CD14-positive monocyte (primary cell): ENCODE data around the gene PDE6B. TPM values are rescaled to one million over a fixed set of nuclear protein-coding genes. Genes with fewer than 3 reads are reported as not detected.

Experiments used
- DNase-seq, 3 donors: peaks; one replicate each; pipeline ENCODE4 v3.0.0-alpha.2; 2011 to 2022
- H2AFZ ChIP-seq: 2 replicates; pipeline ENCODE4 v1.6.0; 2012; ENCODE audit warnings: mild to moderate bottlenecking, low read depth, low read length, inconsistent platforms; ENCODE audit not compliant: insufficient read depth, poor library complexity, severe bottlenecking
- H3K27ac ChIP-seq, 2 donors: 1 replicate in 1 of 2; 2 replicates in 1 of 2; pipeline ENCODE4 v1.5.1; 2012 to 2013; ENCODE audit warnings: low read length in 2 of 2, control low read depth in 1 of 2, inconsistent platforms in 1 of 2, low read depth in 1 of 2, mild to moderate bottlenecking in 1 of 2
- H3K27me3 ChIP-seq, 2 donors: one replicate each; pipeline versions ENCODE4 v1.6.0 to v1.6.1; 2011 to 2013; ENCODE audit warnings: low read length in 2 of 2; ENCODE audit not compliant: control insufficient read depth in 2 of 2, insufficient read depth in 2 of 2
- H3K36me3 ChIP-seq, 2 donors: replicated peaks in 1 of 2; 1 replicate in 1 of 2; 2 replicates in 1 of 2; pipeline versions ENCODE4 v1.5.1 to v1.6.1; 2012 to 2013; ENCODE audit warnings: low read length in 2 of 2, control low read depth in 1 of 2, inconsistent platforms in 1 of 2, mild to moderate bottlenecking in 1 of 2; ENCODE audit not compliant: insufficient read depth in 2 of 2, control insufficient read depth in 1 of 2
- H3K4me1 ChIP-seq, 2 donors: 1 replicate in 1 of 2; 2 replicates in 1 of 2; pipeline versions ENCODE4 v1.5.1 to v1.6.1; 2012 to 2013; ENCODE audit warnings: low read length in 2 of 2, control low read depth in 1 of 2, inconsistent platforms in 1 of 2, mild to moderate bottlenecking in 1 of 2, moderate library complexity in 1 of 2; ENCODE audit not compliant: insufficient read depth in 2 of 2, control insufficient read depth in 1 of 2
- H3K4me2 ChIP-seq: replicated peaks from 2 replicates; pipeline ENCODE3; 2012; ENCODE audit warnings: low read length, moderate library complexity, mild to moderate bottlenecking; ENCODE audit not compliant: poor library complexity, severe bottlenecking; ENCODE audit errors: extremely low read depth
- H3K4me3 ChIP-seq, 3 experiments: fragments of 200-600 bp in 1 of 3; sonication (generic) in 1 of 3; replicated peaks in 1 of 3; 1 replicate in 2 of 3; 2 replicates in 1 of 3; pipeline ENCODE4 v1.5.1; 2011 to 2013; ENCODE audit warnings: low read length in 3 of 3, mild to moderate bottlenecking in 3 of 3, control low read depth in 2 of 3, low read depth in 2 of 3, inconsistent platforms in 1 of 3, moderate library complexity in 1 of 3
- H3K79me2 ChIP-seq: 2 replicates; pipeline ENCODE4 v1.6.0; 2012; ENCODE audit warnings: mild to moderate bottlenecking, control low read depth, inconsistent platforms, low read length, moderate library complexity; ENCODE audit not compliant: insufficient read depth
- H3K9ac ChIP-seq: 2 replicates; pipeline ENCODE4 v1.6.0; 2017; ENCODE audit warnings: low read length, mild to moderate bottlenecking; ENCODE audit not compliant: insufficient read depth, poor library complexity, severe bottlenecking
- H3K9me3 ChIP-seq, 2 donors: replicated peaks in 1 of 2; 1 replicate in 1 of 2; 2 replicates in 1 of 2; pipeline versions ENCODE4 v1.5.1 to v1.6.1; 2012 to 2013; ENCODE audit warnings: low read length in 2 of 2, control low read depth in 1 of 2; ENCODE audit not compliant: control insufficient read depth in 1 of 2, insufficient read depth in 1 of 2
- H4K20me1 ChIP-seq: 2 replicates; pipeline ENCODE4 v1.6.0; 2012; ENCODE audit warnings: mild to moderate bottlenecking, low read length, control low read depth, moderate library complexity; ENCODE audit not compliant: insufficient read depth
- H3K27ac Mint-ChIP-seq, 7 donors: one replicate each; pipeline ENCODE4 v1.8.0; 2020; ENCODE audit warnings: mild to moderate bottlenecking in 7 of 7, mixed read lengths in 7 of 7, moderate library complexity in 6 of 7, inconsistent platforms in 2 of 7
- H3K27me3 Mint-ChIP-seq, 3 donors: one replicate each; pipeline ENCODE4 v1.8.0; 2021 to 2022; ENCODE audit warnings: low read depth in 3 of 3, mild to moderate bottlenecking in 3 of 3, mixed read lengths in 3 of 3, moderate library complexity in 3 of 3, inconsistent platforms in 1 of 3
- H3K36me3 Mint-ChIP-seq, 2 donors: one replicate each; pipeline ENCODE4 v1.8.0; 2020; ENCODE audit warnings: mixed read lengths in 2 of 2, inconsistent platforms in 1 of 2, mild to moderate bottlenecking in 1 of 2
- H3K4me1 Mint-ChIP-seq: one replicate; pipeline ENCODE4 v1.8.0; 2020; ENCODE audit warnings: mild to moderate bottlenecking, mixed read lengths
- H3K4me3 Mint-ChIP-seq, 2 donors: one replicate each; pipeline ENCODE4 v1.8.0; 2020; ENCODE audit warnings: mild to moderate bottlenecking in 2 of 2, mixed read lengths in 2 of 2, moderate library complexity in 1 of 2
- H3K9me3 Mint-ChIP-seq, 7 donors: one replicate each; pipeline ENCODE4 v1.8.0; 2020 to 2022; ENCODE audit warnings: mixed read lengths in 7 of 7, mild to moderate bottlenecking in 6 of 7, moderate library complexity in 6 of 7, inconsistent platforms in 2 of 7
- WGBS: methylation state at CpG from one replicate; pipeline ENCODE4 v1.1.5; 2013; ENCODE audit warnings: missing lambda C conversion rate; ENCODE audit not compliant: insufficient coverage; 5-methylcytosine and 5-hydroxymethylcytosine counted together
- intact Hi-C, 2 donors: fragments of 100-400 bp; cut with micrococcal nuclease; formaldehyde crosslinking; loops; one replicate each; pipeline versions ENCODE4 v1.15.0 to v1.15.1; 2023
- polyA plus RNA-seq, 3 donors: library from polyadenylated mRNA; depleted of rRNA in 1 of 3; unstranded in 2 of 3; stranded (reverse) in 1 of 3; fragments of 300-500 nt in 2 of 3; fragments of >200 nt in 1 of 3; fragmentation: Illumina TruSeq in 2 of 3; gene quantifications; 1 replicate in 2 of 3; 2 replicates in 1 of 3; pipeline ENCODE4 v1.2.3, GENCODE V29; 2012 to 2021
- TF ChIP-seq, protein P1 (sequence below): fragments of 200-600 bp; IDR thresholded peaks from one replicate; pipeline ENCODE4 v1.8.0; 2022; ENCODE audit warnings: antibody characterized with exemption, mild to moderate bottlenecking

The PDE6B gene
- polyA plus RNA-seq, 3 donors, result 3.7 to 6.3 (median 4.6) TPM

DNA sequence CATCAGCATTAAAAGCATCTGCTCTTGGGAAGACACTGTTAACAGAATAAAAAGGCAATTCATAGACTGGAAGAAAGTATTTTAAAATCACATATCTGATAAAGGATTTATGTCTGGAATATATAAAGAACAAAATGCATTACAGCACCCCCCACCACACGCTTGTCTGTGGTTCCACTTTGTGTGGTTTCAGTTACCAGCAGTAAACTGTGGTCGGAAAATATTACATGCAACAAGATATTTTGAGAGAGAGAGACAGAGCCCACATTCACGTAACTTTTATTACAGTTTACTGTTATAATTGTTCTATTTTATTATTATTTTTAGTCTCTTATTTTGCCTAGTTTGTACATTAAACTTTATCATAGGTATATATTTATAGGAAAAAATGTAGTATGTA lies 21.2 kb upstream of the PDE6B start:
- H3K27me3 Mint-ChIP-seq, result peaks cover 2 to 12% (median 2%) of the 10 kb centered on the region in 3 donors
- no peak overlapping the region for H3K4me3 Mint-ChIP-seq
- Histone ChIP-seq H2AFZ (no peak overlapping the region), H3K4me1 (no peaks in the 10 kb centered on the region), H3K4me3 (no peak overlapping the region), H3K4me2 (no peak overlapping the region), H3K9me3 (no peaks in the 10 kb centered on the region), H3K79me2 (no peaks in the 10 kb centered on the region), H3K27ac (no peak overlapping the region), H3K36me3 (no peaks in the 10 kb centered on the region), H3K27me3 (no peaks in the 10 kb centered on the region), H3K9ac (no peak overlapping the region), H4K20me1 (no peaks in the 10 kb centered on the region)
- no peaks in the 10 kb centered on the region for H3K36me3 Mint-ChIP-seq
- H3K9me3 Mint-ChIP-seq, result peaks cover 3 to 31% (median 6%) of the 10 kb centered on the region in 7 donors
- DNase-seq, result no peak
- no peaks in the 10 kb centered on the region for H3K4me1 Mint-ChIP-seq
- intact Hi-C loops, result no loop called here
- TF ChIP-seq, protein P1, sequence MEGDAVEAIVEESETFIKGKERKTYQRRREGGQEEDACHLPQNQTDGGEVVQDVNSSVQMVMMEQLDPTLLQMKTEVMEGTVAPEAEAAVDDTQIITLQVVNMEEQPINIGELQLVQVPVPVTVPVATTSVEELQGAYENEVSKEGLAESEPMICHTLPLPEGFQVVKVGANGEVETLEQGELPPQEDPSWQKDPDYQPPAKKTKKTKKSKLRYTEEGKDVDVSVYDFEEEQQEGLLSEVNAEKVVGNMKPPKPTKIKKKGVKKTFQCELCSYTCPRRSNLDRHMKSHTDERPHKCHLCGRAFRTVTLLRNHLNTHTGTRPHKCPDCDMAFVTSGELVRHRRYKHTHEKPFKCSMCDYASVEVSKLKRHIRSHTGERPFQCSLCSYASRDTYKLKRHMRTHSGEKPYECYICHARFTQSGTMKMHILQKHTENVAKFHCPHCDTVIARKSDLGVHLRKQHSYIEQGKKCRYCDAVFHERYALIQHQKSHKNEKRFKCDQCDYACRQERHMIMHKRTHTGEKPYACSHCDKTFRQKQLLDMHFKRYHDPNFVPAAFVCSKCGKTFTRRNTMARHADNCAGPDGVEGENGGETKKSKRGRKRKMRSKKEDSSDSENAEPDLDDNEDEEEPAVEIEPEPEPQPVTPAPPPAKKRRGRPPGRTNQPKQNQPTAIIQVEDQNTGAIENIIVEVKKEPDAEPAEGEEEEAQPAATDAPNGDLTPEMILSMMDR, result no peak
- WGBS, result no CpG with 5 or more reads among the region's 3 CpGs
- H3K27ac Mint-ChIP-seq, result no peak overlapping the region

DNA sequence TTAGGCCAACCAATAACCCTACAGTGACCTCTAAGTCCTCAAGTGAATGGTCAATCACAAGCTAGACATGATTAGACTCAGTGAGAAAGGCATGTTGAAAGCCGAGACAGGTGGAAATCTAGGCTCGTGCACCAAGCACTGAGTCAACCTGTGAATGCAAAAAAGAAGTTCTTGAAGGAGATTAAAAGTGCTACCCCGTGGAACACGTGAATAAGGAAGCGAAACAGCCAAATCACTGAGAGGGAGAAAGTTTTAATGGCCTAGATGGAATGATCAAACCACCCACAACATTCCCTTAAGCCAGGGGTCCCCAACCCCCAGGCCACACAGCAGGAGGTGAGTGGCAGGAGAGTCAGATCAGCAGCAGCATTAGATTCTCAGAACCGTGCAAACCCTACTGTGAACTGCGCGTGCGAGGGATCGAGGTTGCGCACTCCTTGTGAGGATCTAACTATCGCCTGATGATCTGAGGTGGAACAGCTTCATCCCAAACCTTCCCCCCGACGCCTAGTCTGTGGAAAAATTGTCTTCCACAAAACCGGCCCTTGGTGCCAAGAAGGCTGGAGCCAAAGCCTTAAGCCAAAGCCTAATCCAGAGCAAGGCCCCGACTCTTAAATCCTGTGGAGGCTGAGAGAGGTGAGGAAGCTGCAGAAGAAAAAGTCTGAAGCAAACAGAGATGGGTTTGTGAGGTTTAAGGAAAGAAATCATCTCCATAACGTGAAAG lies 19.5 kb upstream of the PDE6B start:
- Histone ChIP-seq H3K27ac (no peak overlapping the region), H3K4me2 (no peak overlapping the region), H4K20me1 (no peaks in the 10 kb centered on the region), H3K36me3 (no peaks in the 10 kb centered on the region), H3K9ac (no peak overlapping the region), H3K4me1 (no peaks in the 10 kb centered on the region), H3K9me3 (no peaks in the 10 kb centered on the region), H3K27me3 (no peaks in the 10 kb centered on the region), H3K79me2 (no peaks in the 10 kb centered on the region), H2AFZ (no peak overlapping the region), H3K4me3 (no peak overlapping the region)
- TF ChIP-seq, protein P1, result no peak
- no peak for DNase-seq
- H3K9me3 Mint-ChIP-seq, result peaks cover 5 to 22% (median 9%) of the 10 kb centered on the region in 7 donors
- H3K4me3 Mint-ChIP-seq, result no peak overlapping the region
- no peaks in the 10 kb centered on the region for H3K36me3 Mint-ChIP-seq
- no peaks in the 10 kb centered on the region for H3K4me1 Mint-ChIP-seq
- intact Hi-C loops, result no loop called here
- H3K27ac Mint-ChIP-seq, result no peak overlapping the region
- WGBS, result 93% methylated on average over 11 of the region's 17 CpGs
- H3K27me3 Mint-ChIP-seq, result peaks cover 2 to 13% (median 5%) of the 10 kb centered on the region in 3 donors
